GDM1 (cell line): ENCODE data around the gene SLC31A2.
"Not testable (repeated sequence)": the region's sequence is repeated elsewhere in the genome, so short reads cannot be mapped to it uniquely, and the experiment has no call there.

ENCODE experiments used
- DNase-seq: peaks from one replicate; lab custom pipeline; 2025; lab: John Stamatoyannopoulos, UW

SLC31A2 gene, protein sequence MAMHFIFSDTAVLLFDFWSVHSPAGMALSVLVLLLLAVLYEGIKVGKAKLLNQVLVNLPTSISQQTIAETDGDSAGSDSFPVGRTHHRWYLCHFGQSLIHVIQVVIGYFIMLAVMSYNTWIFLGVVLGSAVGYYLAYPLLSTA

DNA sequence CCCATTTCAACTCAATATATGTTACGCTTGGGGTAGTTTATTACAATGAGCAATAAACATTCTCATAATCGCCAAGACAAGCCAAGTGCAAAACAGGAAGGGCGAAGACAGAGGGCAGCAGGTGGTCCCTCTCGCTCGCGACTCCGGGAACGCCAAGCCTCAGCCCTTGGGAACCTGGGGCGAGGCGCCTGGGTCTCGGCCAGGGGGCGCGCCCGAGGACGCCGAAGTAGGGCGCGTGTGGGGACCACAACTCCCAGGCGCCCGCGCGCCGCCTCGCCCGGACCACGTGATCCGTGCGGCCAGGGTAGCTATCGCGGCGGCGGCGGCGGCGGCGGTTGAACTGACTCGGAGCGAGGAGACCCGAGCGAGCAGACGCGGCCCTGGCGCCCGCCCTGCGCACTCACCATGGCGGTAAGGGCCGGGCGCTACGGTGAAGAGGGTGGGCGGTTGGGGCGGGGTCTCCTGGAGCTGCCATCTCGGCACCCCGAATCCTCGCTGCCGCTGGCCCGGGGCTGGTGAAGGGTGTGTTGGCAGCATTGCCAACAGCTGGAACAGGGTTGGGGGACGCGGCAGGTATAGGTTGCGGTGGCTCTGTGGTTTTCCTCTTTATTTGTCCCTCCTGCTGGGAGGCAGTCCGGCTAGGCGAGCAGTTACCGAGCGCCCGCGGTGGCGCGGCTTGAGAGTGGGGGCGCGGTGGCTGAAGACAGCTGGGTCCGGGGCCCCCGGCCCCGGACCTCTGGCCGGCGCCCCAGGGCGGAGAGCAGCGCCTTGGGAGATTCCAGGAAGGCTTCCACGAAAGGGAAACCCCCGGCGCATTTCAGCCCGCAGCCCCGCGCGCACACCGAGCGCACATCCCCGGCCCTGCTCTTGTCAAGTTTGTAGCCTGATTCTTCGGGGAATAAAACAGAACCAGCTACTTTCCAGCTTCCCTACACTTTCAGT, at the start of gene SLC31A2:
TSS of gene SLC31A2 (plus strand) at position 338 of the 942 bp plus-strand sequence. CDS start at position 406, 68 bp downstream.
- DNase-seq = peak; percentile 87

DNA sequence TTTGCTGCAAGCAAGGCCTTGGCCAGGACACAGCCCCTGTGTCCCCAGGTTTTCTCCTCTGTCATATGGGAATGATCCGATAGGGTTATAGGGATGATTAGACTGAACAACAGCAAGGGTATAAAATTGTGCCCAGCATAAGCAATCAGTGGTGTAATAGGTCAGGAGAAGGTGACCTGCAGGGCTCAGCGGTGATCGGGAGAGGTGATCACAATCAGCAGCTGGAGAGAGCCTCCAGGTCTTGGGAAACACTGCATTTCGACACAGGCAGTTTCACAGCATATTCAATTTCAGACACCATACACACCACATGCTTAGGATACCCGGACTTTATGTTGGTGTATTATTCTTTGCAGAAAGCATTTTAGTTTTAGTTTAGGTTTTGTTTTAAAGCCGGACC, 45.5 kb upstream of the SLC31A2 start:
- DNase-seq = not testable (repeated sequence)

DNA sequence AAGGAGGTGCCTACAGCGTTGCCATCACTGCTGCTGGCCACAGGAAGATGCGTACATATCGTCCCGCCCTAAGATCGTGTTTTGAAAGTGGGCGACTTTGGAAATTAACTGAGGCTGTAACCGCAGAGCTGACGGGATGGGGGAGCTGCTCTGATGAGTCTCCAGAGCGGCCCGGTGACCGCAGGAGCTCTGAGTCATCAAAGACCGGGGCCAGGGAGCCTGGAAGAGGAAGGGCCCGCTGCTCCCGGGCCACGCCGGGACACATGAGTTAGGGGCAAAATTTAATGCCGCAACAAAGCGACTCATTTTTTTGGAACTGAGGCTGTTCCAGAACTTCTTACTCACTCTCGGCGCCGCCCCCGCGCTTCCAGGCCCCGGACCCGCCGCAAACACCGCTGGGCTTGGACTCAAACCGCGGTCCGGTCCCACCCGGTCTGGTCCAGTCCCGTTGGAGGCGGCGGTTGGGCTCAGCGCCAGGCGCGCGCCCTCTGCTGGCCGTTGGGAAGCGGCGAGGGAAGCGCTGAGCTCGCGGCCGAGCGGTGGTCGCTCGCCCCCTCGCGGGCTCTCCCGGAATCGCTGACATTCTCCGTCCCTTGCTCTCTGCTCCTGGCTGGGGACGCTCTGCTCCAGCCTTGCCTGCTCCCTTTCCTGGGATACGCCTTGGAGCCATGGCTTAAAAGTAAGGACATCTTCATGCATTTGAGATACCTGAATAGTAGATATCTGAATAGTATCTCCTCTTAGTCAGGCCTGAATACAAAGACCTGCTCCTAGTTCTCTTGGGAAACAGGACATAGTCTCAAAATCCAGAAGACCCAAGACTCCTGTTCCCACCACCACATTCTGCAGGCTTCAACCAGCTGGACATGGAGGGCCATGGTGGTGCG, 39.5 kb upstream of the SLC31A2 start:
- not testable (repeated sequence) for DNase-seq

DNA sequence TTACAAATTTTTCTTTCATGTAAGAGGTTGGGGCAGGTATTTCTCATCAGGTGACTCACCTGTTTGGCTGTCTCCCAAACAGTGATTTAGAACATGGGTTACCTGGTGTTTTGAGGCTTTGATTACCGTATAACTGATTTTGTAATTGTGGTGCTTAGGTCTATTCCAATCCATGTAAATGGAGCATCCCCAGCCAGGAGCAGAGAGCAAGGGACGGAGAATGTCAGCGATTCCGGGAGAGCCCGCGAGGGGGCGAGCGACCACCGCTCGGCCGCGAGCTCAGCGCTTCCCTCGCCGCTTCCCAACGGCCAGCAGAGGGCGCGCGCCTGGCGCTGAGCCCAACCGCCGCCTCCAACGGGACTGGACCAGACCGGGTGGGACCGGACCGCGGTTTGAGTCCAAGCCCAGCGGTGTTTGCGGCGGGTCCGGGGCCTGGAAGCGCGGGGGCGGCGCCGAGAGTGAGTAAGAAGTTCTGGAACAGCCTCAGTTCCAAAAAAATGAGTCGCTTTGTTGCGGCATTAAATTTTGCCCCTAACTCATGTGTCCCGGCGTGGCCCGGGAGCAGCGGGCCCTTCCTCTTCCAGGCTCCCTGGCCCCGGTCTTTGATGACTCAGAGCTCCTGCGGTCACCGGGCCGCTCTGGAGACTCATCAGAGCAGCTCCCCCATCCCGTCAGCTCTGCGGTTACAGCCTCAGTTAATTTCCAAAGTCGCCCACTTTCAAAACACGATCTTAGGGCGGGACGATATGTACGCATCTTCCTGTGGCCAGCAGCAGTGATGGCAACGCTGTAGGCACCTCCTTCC, 37.9 kb upstream of the SLC31A2 start:
- DNase-seq = not testable (repeated sequence)

DNA sequence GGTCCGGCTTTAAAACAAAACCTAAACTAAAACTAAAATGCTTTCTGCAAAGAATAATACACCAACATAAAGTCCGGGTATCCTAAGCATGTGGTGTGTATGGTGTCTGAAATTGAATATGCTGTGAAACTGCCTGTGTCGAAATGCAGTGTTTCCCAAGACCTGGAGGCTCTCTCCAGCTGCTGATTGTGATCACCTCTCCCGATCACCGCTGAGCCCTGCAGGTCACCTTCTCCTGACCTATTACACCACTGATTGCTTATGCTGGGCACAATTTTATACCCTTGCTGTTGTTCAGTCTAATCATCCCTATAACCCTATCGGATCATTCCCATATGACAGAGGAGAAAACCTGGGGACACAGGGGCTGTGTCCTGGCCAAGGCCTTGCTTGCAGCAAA, 32.0 kb upstream of the SLC31A2 start:
- not testable (repeated sequence) for DNase-seq

DNA sequence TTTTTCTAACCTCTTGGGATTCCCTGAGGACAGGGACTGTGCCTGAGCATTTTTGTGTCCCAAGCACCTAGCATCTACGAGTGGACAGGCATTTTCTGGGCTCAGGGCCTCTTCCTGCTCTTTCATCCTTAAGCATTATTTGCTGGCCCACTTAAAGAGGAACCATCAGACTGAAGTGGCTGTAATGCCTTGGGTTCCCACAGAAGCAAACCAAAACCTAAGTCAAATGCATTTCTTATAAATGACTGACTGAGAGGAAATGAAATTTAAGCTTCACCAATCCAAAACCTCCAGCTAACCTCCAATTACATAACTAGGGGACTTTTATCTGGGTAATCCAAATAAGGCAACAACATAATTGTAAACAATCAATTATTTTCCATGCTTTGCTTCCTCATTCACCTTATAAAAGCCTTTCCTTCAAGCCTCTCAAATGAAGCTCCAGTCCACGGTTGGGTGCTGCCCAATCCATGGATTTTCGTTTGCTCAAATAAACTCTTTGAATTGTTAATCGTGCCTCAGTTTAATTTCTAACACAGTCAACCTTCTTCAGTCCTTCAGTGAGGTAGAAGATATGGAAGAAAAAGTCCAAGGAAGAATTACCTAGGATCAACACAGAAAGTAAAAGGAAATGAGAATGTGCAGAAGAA, 25.3 kb upstream of the SLC31A2 start:
- DNase-seq = no peak

DNA sequence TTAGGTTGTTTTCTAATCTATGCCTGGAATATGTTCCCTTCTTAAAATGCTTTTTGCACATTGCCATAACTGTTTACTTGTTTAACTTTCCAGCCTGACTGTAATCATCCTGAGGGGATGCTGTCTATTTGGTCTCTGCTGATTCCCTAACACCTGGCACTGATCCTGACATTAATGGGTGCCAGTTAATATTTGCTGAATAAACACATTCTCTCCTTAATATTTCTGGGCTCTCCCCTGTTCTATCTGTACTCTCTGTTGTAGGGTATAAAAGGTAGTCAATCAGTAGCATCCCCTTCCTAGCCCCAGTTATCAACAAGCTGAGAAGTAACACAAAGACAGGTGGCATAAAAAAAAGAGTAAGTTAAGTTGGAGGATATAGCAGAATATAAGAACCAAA, 21.3 kb upstream of the SLC31A2 start:
- no peak for DNase-seq

DNA sequence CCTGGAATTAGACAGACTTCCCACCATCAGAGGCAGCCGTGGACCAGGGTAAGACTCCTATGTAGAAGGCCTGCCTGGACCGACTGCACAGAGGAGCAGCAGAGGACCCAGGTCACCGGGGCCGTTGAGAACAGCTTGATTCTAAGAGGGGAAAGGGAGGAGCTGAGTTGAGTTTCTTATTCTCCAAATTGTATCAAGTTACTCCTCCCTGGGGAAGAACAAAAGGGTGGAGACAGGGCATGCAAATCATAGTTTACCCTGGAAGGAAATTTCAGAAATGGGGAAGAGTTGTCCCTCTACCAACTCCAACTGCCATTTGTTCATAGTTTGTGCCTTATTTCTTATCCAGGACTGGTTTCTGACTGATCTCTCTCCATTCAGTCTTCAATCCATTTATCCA, 20.9 kb upstream of the SLC31A2 start:
- no peak for DNase-seq

DNA sequence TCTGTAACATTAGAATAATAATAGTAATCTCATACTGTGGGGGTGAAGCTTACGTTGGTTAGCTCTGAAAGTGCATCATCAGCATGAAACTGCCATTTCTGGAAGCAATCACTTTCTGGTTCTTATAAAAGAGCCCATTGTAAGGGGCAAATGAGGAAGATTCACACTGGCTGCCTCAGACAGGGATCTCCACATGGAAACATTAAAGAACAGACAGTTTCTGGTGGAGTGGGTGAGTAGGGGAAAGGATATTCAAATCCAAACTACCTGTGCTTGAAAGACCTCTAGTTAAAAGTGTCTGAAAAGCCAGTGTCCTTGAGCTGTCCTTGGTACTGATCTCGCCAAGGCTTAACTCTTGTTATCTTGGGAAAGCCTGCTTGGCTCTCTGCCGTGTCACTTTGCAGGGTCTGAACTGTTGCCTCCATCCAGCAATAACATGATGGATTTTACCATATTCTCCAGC, 19.1 kb upstream of the SLC31A2 start:
- no peak for DNase-seq

DNA sequence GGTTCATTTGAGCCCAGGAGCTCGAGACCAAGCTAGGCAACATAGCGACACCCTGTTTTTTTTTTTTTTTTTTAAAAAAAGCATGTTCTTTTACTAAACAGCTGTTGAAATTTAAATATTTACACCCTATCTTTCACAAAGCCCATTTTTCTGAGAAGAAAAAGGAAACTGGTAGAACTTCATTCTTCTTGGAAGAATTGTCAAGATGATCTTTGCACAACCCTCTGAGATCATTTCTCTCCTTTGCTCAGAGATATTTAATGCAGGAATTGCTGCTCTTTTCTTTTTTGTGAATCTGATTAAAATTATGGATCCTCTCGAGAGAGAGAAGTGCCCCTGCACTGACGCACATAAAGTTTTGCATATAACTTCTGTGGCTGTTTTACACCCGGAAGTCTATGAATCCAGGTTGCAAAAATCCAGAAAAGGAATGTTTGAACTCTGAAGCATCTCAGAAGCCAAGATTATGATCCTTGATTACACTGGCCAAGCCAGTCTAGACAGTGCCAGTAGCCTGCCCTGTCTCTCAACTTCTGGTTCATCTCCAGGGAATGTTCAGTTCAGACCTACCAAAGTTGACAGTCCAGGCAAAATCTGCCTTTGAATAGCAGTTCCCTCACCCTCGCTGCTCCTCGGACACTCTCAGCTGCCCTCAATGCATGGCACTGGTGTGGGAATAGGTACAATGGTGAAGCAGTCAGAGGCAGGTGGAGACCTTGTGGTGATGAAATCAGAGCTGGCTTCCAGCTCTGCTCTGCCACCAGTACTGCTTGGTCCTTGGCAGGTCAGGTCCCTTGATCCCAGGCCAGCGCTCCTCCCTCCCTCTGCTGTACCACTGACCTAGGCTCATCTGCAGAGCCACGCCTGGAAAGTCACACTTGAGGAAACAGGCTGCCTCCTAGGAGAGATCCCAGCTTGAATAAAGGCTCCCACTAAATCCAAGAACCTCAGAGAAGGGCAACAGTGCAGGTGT, 13.3 kb upstream of the SLC31A2 start:
- no peak for DNase-seq

DNA sequence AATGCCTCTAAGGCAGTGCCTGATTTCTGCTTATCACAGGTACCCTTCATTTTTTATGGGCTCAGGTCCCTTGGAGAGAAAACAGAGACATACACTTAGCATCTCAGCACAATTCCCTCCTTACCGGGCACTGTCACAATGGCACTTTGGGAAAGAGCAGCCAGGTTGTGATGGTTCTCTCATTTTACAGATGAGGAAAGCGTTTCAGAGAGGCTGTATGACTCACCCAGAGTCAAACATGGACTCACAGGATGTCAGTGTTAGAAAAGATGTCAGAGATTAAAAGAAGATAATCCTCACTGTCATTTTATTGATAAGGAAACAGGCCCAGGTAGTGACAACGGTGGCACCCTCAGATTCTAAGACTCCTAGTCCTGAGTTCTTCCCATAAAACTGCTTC, 12.0 kb upstream of the SLC31A2 start:
- DNase-seq = no peak

DNA sequence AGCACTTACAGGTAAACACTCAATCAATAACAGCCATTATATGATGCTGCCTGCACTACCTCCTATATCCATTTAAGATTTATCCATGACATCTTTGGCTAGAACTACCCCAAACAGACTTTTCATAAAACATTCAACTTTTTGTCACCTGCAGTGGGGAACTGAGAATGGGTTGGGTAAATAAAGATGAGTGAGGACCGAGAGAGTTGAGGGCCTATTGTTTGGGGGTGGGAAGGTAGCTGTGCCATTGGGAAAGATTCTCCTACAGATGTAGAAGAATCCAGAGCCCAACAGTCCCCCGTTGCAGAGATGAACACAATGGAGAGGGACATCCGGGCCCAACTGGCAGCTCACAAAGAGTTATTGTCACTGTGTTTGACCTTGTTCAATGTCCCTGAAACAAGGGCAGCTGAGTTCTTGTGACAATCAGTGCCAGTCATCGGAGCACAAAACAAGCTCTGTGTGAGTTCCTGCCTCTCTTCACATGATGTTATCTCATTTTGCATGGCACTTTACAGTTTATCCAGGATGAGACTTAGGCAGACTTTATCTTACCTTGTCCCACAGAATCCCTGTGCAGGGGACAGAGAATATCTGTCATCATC, 11.5 kb upstream of the SLC31A2 start:
- no peak for DNase-seq

DNA sequence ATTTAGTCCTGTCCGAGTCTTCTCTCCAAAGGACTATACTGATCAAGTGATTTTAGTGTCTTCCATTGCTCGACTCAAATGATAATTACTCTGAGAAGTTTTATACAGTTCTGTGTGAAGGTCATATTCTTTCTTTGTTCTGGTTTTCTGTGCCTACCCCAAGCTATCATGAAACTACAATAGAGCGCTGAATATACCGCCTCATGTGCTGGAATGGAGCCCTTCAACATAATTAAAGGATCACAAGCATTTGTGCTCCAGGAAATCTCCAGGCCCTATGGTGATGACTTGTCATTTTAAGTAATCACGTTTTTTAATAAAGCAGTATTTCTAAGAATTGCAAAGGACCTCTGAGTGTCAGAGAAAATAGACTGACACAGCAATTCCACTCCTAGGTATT, 10.9 kb upstream of the SLC31A2 start:
- DNase-seq = no peak

DNA sequence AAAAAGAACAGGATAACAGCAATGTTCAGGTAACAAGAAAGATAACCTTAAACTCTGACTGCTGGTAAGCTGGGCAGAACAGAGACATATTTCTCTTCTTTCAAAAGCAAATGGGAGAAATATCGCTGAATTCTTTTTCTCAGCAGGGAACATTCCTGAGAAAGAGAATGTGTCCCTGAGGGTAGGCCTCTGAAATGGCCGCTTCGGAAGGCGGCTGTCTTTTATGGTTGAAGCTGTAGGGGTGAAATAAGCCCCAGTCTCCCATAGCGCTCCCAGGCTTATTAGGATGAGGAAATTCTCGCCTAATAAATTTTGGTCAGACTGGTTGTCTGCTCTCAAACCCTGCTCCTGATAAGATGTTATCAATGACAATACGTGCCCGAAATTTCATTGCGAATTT, 9.9 kb upstream of the SLC31A2 start:
- DNase-seq = not testable (repeated sequence)

DNA sequence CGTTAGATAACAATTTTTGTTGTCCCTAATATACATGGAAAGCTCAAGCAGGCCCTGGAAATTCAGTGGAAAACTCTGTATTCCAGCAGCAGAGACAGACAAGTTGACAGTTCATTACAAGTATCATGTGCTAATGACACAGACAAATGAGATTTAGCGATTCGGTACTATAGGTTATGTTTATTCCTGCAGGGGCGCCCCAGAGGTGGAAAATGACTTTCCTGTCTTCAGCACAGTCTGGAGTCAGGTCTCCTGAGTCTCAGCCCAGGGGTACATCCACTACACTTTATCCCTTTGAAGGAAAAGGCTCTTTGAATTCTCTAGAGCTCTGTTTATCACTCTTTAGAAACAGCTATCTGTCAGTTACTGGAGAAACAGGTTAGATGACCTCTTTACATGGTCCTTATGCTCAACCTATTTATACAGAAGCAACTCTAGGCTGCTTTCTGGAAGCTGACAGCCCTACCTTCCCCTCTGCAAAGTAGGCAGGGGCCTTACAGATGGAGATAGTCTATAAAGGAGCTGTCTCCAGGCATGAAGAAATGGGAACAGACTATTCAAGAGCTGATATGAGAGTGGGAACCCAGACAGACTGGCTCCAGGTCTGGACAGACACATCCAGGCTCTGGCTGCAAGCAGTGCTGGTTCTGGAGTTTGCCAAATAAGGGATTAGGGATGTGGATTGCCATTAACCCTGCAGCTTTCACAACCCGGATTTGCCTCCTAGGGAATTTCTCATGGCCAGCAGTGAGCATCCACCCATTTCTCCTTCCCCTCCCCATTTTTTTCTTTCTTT, 7.2 kb upstream of the SLC31A2 start:
- DNase-seq = no peak

DNA sequence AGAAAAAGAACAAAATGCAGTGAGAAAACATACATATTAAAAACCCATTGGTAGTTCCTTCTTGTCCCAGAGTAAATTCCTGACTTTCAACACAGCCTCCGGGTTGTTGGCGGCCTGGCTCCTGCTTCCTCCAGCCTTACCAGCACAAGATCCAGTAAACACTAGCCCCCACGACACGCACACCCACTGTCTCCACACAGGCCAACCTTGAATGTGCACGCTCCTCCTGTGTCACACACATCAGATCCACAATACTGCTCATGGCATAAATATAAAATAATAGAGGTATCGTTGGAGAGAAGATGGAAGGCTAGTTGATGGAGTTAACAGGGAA, 2.5 kb upstream of the SLC31A2 start:
- DNase-seq = no peak

DNA sequence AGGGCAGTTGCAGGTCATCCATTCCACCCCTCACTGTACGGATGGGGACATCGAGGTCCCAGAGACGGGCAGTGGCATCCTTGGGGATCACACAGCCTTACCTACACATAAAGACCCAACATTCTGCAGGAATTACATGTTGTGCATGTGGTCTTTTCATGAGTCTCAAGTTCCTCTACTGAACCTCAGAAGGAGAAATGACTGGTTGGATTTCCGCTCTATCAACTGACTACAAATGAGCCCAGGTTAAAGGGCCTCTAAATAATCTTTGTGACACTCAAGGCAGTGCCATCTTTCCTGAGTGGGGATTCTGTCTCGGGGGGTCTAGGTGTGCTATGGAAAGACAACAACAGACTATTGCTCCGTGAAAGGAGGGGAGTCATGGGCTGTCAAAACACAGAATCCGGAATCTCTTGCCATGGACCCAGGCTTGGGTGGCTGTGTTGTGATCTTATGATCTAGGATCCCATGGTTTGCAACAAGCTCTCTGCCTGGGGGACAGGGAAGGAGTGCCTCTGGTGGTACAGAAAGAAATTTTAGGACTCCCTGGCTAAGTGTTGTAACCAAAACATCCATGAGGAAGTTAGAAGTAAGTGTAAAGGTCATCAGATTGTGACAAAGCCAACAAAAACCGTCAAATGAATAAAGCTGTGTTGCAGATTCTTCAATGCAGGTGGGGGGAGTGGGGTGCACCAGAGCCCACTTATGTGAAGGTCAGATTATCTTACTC, 1.9 kb upstream of the SLC31A2 start:
- DNase-seq = no peak

DNA sequence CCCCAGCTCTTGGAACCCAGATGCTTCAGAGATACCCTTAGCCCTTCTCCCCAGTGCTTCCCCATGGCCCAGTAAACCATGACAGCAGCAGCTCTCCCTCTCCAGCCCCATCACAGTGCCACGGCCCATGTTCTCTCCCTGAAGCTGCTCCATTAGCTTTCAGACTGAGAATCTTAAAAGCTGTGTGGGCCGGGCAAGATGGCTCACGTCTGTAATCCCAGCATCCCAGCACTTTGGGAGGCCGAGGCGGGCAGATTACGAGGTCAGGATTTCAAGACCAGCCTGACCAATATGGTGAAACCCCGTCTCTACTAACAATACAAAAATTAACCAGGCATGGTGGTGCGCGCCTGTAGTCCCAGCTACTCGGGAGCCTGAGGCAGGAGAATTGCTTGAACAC, 1.2 kb upstream of the SLC31A2 start:
- DNase-seq = not testable (repeated sequence)
